ENCODE data around the gene ELF3.

Gene ELF3

GRCh38 chr1:202023001-202023433 is 12.6 kb downstream of the ELF3 start:
- Histone ChIP-seq H3K27me3 (ENCODE audit: insufficient read depth, poor library complexity, severe bottlenecking) (peaks cover 3% of the 10 kb centered on the region), H3K4me3 (replicated peaks; ENCODE audit: insufficient read depth, low read length) (no peak overlapping the region), H3K27ac (replicated peaks) (no peak overlapping the region)
- no peak for TF ChIP-seq REST (IDR thresholded peaks at IDR 0.05; ENCODE audit: insufficient replicate concordance, low read depth)
- TF ChIP-seq SPI1 (IDR thresholded peaks at IDR 0.05; ENCODE audit: borderline replicate concordance, low read depth), result no peak
- TF ChIP-seq GABPA (IDR thresholded peaks at IDR 0.05; ENCODE audit: low read depth), result no peak
- TF ChIP-seq POLR2AphosphoS5 (IDR thresholded peaks at IDR 0.05; ENCODE audit: low read depth), result no peak
- no peak for TF ChIP-seq CTCF (IDR thresholded peaks at IDR 0.05; ENCODE audit: insufficient read depth, low read length)
- DNase-seq (ENCODE audit: low read depth in 1 of 2, low spot score in 1 of 2), result no peak

DNA sequence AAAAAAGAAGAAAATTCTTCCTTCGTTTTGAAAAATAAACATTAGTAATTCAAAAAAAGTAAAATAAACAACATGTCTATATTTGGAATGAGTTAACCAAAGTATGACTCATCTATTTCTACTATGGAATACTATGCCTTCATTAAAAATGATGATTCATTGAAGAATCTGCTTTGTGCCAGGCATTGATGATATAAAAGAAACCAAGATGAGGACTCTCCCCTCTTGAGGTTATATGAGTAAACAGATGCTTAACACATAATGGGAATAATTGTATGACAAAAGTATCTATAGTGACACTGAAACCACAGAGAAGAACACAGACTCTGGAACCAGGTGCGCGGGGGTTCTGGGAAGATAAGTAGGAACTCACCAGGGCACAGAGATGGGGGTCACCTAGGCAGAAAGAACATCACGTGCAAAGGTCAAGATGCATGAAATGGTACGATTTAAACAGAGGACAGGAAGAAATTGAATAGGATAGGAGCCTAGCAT is 18.8 kb downstream of the ELF3 start:
- DNase-seq (ENCODE audit: low read depth in 1 of 2, low spot score in 1 of 2), result no peak
- H3K4me3 ChIP-seq (replicated peaks; ENCODE audit: insufficient read depth, low read length), result no peak overlapping the region
- H3K27me3 ChIP-seq (ENCODE audit: insufficient read depth, poor library complexity, severe bottlenecking), result no peaks in the 10 kb centered on the region
- TF ChIP-seq POLR2AphosphoS5 (IDR thresholded peaks at IDR 0.05; ENCODE audit: low read depth) (no peak), CTCF (IDR thresholded peaks at IDR 0.05; ENCODE audit: insufficient read depth, low read length) (no peak), GABPA (IDR thresholded peaks at IDR 0.05; ENCODE audit: low read depth) (no peak)
- H3K27ac ChIP-seq (replicated peaks), result no peak overlapping the region

DNA sequence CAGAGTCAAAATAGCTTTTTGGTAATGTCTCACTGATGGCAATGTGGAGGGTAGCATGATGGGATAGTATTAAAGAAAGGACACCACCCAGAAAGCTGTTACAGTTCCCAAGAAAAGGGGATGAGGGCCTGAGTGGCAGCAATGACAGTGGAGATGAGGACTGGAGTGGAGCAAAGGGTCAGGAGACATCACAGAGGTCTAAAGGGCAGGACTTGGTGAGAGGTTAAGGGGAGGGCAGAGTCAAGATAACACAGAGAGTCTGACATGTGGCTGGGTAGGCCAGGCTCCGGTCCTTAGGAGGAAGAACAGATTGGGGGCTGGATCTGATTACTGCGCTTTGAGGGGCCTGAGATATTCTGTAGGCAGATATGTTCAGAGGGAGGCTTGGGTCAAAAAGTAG is 19.3 kb downstream of the ELF3 start:
- TF ChIP-seq GABPA (IDR thresholded peaks at IDR 0.05; ENCODE audit: low read depth), result no peak
- no peak for TF ChIP-seq CTCF (IDR thresholded peaks at IDR 0.05; ENCODE audit: insufficient read depth, low read length)
- no peak for TF ChIP-seq POLR2AphosphoS5 (IDR thresholded peaks at IDR 0.05; ENCODE audit: low read depth)
- no peak for TF ChIP-seq REST (IDR thresholded peaks at IDR 0.05; ENCODE audit: insufficient replicate concordance, low read depth)
- TF ChIP-seq SPI1 (IDR thresholded peaks at IDR 0.05; ENCODE audit: borderline replicate concordance, low read depth), result no peak
- DNase-seq (ENCODE audit: low read depth in 1 of 2, low spot score in 1 of 2), result no peak
- no peak overlapping the region for H3K4me3 ChIP-seq (replicated peaks; ENCODE audit: insufficient read depth, low read length)
- H3K27me3 ChIP-seq (ENCODE audit: insufficient read depth, poor library complexity, severe bottlenecking), result no peaks in the 10 kb centered on the region
- H3K27ac ChIP-seq (replicated peaks), result no peak overlapping the region

DNA sequence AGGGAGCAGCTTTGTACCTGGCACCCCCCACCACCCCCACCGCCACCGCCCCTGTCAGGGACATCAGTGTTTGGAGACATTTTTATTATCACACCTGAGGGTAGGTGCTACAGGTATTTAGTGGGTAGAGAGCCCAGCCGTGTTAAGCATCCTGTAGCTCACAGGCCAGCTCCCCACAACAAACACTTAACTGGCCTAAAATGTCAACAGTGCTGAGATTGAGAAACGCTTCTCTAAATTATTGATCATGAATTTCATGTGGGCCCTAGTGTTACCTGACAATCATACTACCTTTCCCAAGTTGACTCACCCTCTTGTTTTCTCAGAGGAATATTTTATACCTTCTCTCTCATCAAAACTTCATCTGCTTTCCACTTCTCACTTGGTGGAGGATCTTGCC is 21.4 kb downstream of the ELF3 start:
- DNase-seq (ENCODE audit: low read depth in 1 of 2, low spot score in 1 of 2), result no peak
- no peak for TF ChIP-seq GABPA (IDR thresholded peaks at IDR 0.05; ENCODE audit: low read depth)
- TF ChIP-seq CTCF (IDR thresholded peaks at IDR 0.05; ENCODE audit: insufficient read depth, low read length), result no peak
- TF ChIP-seq POLR2AphosphoS5 (IDR thresholded peaks at IDR 0.05; ENCODE audit: low read depth), result no peak
- no peak for TF ChIP-seq SPI1 (IDR thresholded peaks at IDR 0.05; ENCODE audit: borderline replicate concordance, low read depth)
- TF ChIP-seq REST (IDR thresholded peaks at IDR 0.05; ENCODE audit: insufficient replicate concordance, low read depth), result no peak
- Histone ChIP-seq H3K4me3 (replicated peaks; ENCODE audit: insufficient read depth, low read length) (no peak overlapping the region), H3K27ac (replicated peaks) (no peak overlapping the region), H3K27me3 (ENCODE audit: insufficient read depth, poor library complexity, severe bottlenecking) (no peaks in the 10 kb centered on the region)

Measured in HL-60 (cell line).